GM21528 (cell line): ENCODE measurements around the gene BRAT1.

Experiments used
- ATAC-seq: cut with Tn5 transposase; IDR thresholded peaks from one replicate; pipeline ENCODE4 v1.9.1; 2021; ENCODE audit warnings: mild to moderate bottlenecking, moderate library complexity; ENCODE audit not compliant: unreplicated experiment, low FRiP score

The BRAT1 gene

DNA sequence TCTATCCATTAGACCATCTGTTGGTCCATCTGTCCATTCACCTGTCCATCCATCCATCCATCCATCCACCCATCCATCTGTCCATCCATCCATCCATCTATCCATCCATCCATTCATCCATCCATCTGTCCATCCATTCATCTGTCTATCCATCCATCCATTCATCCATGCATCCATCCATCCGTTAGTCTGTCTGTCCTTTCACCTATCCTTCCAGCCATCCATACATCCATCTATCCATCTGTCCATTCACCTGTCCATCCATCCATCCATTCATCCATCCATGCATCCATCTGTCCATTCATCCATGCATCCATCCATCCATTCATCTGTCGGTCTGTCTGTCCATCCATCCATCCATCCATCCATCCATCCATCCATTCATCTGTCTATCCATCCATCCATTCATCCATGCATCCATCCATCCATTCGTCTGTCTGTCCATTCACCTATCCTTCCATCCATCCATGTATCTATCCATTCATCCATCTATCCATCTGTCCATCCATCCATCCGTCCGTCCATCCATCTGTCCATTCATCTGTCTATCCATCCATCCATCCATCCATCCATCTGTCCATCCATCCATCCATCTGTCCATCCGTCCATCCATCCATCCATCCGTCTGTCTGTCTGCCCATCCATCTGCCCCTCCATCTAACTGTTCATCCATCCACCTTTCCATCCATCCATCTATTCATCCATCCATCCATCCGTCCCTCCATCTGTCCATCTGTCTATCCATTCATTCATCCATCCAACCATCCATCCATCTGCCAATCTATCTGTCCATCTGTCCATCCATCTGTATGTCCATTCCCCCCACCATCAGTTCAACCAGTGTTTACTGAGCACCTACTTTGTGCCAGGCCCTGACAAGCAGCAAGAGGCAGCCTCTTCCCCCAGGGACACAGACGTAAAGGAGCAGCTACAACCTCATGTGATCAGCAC is 40.6 kb downstream of the BRAT1 start:
- no peak for ATAC-seq

DNA sequence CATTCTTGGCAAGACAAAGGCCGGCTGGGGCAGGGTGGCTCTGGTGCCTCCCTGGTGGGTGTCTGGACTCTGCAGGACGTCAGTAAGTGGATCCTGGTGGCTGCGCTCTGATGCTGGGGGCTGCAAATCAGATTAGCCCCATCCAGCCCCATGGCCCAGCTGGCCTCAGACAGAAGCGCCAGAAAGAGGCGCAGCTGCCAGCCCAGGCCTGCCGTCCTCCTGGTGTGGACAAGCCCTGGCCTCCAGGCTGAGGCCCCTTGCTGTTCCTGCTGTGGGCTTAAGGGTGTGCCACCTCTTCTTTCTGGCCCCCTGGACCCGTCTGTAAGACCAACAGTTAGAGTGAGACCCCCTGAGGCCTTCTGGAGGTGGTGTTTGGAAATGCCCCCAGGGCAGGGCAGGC is 41.6 kb downstream of the BRAT1 start:
- ATAC-seq = no peak

DNA sequence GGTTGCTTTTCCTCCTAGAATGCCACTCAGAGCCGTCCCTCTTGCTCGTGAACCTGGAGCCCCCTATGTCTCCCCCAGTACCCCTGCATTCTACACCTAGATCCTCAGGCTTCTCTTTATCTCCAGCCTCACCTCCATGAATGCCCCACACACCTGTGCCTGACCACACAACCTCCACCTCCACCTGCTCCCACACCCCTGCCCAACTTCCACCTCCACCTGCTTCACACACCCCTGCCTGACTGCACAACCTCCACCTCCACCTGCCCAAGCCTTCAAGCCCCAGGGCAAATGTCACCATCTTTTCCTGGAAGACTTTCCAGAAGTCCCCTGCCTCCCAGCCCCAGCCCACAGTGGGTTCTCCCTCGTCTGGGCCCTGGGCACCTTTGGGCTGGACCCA is 42.6 kb downstream of the BRAT1 start:
- no peak for ATAC-seq

DNA sequence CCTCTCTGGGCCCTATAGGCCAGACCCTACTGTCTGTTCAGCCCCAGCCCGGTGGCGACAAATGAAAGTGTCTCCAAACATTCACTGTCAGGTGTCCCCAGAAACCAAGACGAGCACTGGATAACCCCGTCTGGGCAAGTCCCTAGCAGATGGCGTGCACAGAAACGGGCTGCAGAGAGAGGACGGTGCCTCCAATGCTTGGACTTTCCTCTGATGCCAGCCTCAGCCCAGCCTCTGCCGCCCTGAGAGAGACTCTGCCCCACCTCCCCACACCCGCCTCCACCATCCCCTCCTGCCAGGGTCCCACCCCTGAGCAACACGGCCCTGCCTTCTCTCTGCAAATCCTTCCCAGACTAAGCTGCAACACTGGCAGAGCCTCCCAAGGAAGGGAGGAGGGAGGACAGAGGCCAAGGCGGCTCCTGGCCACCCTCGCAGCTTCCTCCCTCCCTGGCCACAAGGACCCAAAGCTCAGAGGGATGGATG is 43.1 kb downstream of the BRAT1 start:
- no peak for ATAC-seq

DNA sequence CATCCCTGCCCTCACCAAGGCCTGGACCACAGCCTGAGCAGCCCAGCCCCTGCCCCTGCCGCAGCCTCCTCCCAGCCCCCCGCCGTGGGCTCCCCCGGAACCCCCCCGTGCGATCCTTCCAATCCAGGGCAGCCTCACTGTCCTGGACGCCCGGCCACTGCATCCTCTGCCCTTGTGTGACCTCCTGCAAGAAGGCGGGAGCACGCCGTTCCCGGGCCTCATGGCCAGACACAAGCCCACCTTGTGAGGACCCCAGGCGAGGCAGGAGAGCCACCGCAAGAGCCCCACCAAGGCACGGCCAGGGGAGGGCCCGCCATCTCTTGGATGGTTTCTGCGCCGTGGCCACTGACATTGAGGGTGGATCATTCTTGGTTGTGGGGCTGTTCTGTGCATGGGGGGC is 43.6 kb downstream of the BRAT1 start:
- ATAC-seq = no peak

DNA sequence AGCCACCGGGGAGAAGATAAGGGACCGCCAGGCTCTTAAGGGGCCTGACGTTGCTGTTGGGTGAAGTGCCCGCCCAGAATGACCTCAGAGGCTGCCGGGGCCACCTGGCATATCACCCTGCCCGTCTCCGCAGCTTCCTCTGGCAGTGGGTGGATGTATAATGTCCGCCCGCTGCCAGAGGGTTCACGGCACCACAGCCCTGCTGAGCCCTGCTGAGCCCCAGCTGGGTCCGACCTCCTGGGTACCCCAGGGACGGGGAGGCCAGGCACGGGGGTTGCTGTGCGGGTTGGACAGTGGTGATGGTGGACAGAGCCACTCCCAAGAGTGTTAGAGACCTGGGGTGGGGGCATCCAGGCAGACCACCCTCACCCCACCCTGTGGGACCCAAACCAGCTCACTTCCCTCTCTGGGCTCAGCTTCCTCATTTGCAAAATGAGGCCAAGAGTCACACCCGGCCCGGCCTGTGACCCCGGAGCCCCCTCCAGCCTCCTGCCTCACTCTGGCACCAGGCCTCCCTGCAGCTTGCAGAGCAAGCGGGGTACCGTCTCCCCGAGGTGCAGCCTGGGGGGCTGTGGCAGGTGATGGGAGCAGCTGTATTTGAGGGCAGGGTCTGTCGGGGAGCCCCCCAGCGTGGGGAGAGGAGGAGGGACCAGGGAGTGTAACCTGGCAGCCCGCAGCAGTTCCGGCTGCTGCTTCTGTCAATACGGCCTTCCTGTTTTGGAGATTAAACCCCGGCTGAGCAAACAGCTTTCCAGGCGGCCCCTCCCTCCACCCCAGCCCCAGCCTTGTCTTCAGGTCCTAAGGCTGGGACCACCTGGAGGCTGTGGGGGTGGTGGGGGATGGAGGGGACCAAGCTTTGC is 44.2 kb downstream of the BRAT1 start:
- ATAC-seq = no peak

DNA sequence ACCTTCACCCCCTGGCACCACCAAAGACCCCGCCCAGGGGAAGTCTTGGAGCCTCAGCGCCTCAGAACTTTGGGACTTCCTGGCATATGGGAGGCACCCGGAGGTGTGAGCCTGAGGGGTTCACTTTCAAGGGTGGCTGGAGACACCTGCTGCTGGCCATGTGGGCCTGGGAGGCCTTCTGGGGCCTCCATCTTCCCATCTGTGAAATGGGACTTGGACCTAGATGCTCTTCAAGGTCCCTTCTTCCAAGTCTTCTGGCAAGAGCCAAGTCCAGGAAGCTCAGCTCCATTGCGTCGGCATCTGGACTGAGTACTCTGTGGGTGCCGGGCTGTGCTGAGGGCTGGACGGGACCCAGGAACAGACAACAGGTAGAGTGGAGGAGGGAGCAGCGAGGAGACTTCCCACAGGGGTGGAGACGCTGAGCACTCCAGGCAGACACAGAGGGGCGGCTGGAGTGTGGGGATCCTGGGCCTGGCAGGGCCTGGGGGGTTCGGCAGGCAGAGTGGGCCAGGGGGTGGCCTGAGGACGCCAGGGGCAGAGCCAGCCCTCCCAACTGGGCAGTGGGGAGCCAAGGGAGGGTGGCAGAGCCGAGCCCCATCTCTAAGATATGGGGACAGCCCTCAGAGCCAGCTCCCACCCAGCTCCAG is 45.1 kb downstream of the BRAT1 start:
- ATAC-seq = no peak

DNA sequence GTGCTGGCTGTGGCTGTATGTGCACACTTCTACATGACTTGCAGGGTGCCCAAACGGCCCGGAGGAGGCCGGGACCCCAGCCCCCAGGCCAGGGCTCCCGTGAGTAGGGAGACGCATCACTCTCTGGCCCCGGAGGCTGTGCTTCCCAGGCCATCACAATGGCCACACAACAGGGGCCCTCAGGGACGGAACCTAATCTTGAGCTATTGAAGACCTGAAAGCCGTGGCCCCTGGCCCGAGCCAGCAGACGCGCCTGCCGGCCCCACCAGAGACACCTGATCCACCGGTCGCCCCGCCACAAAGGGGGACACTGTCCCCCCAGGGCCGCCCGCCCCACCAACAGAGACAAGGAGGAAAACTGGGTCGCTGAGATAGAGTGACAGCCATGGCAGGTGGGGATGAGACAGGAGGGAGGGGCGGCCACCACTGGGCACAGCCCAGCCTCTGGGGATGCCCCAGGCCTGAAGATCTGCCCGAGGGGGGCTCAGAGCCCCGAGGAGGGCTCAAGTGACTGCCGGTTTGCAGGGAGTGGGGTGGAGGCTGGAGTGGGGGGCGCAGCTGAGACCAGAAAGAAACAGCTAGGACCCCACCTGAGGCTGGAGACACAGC is 45.9 kb downstream of the BRAT1 start:
- no peak for ATAC-seq

DNA sequence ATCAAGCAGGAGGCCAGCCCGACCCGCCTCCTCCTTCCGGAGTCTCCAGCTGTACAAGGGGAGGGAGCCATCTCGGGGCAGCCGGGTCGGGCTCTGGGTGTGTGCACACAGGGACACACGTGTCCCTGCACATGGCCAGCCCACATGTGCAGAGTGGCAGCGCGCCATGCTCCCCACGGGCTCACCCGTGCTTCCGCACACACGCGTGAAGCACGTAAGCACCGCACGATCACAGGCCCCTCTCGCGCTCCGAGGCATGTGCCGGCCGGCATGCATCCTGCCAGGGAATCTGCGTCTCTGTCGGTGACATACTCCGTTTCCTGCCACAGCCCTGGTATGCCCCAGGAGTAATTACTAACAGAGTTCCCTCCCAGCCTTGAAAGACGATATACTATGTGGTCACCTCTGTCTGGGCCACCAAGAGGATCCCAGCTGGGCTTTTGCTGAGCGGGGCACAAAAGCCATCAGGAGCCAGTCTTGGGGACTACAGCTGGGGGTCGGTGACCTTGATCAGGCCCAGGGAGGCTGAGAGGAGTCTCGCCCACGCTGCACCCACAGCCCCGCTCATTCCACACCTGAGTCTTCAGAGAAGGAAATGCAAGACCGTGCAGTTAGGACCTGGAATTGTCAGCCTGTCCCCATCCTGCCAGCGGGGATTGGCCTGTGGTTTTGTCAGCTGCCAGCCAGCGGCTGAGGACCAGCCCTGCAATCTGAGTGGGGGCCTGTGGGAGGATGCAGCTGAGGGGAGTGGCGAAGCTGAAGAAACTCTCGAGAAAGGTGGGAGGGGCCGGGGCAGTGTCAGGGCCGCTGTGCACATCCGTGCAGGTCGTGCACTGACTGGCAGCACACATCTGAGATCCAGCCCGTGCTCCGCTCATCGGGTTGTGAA is 46.8 kb downstream of the BRAT1 start:
- ATAC-seq = no peak

DNA sequence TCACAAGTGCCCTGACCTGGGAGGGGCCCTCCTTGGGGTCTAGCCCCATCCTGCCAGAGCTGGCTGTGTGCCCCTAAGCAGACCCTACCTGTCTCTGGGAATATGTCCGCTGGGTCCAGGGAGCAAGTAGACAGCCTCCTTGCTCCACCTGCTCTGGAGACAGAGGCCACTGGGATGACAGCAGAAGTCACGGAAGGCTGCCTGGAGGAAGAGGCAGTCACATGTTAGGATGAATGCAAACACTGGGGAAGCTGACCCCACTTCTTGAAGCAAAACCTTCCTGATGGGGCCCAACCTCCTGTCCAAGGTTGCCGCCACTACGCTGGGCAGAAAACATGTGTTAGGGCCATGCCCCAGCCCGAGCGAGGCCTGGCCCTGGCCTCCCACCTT is 47.4 kb downstream of the BRAT1 start:
- ATAC-seq = no peak

DNA sequence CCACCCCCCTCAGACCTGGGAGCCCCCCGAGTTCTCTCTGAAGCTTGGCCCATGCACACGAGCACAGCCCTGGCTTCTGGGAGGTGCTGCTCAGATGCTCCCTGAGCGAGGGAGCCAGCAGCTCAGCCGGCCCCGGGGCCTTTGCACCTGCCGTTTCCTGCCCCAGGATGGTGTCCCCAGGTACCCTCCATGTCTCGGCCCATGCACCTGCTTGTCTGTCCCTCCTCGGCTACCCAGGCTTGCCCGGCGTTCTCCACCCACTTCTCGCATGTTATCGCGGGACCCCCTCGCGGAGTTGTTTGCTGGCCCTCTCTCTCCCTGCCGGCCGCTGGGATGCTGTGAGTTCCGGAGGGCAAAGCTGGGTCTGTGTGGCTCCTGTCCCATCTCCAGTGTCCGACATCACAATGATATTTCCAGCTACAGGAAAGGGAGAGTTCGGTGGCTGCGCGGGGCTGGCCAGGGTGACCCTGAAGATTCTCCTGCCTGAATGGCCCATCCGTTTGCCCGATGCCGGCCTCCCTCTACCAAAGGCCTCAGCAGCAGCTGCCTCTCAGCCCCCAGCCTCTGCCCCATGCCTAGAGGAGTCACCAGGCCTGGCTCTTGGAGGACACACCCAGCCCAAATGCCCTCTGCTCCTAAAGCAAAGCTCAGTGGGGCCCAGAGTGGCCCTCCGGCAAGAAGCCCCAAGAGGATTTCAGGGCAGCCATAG is 48.0 kb downstream of the BRAT1 start:
- ATAC-seq = no peak

DNA sequence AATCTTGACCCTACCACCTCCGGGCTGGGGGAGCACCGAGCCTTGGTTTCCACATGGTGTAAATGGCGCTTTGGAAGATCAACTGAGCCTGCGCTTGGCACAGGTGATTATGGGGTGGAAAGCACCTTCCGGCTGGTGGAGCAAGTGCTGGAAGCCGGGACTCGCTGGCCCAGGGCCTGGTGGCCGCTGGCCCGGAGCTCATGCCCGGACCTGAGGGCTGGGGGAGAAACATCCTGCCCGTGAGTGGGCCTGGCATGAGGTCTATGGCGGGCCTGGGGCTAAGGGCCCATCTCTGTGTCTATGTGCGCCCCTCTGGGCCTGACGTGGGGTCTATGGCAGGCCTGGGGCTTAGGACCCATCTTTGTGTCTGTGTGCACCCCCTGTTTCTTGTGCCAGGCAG is 49.9 kb downstream of the BRAT1 start:
- no peak for ATAC-seq

DNA sequence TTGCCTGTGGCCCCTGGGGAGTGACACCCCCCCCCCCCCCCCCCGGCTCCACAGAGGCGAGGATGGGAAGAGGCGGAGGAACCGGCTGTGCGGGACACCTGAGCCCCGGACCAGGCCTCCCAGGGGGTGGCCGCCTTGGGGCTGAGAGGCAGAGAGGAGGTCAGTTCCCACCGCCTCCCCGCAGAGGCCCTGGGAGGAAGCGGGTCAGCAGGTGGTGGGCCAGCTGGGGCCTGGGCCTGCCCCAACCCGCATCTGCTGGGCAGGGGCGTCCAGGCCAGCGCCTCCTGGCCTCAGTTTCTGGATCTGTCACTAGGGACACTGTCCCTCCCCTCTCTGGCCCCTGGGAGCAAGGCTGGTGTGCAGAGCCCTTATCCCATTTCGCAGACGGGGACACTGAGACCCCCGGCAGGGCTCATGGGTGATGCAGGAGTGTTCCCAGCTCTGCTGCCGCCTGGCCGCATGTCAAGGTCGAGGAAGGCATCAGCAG is 50.4 kb downstream of the BRAT1 start:
- no peak for ATAC-seq

DNA sequence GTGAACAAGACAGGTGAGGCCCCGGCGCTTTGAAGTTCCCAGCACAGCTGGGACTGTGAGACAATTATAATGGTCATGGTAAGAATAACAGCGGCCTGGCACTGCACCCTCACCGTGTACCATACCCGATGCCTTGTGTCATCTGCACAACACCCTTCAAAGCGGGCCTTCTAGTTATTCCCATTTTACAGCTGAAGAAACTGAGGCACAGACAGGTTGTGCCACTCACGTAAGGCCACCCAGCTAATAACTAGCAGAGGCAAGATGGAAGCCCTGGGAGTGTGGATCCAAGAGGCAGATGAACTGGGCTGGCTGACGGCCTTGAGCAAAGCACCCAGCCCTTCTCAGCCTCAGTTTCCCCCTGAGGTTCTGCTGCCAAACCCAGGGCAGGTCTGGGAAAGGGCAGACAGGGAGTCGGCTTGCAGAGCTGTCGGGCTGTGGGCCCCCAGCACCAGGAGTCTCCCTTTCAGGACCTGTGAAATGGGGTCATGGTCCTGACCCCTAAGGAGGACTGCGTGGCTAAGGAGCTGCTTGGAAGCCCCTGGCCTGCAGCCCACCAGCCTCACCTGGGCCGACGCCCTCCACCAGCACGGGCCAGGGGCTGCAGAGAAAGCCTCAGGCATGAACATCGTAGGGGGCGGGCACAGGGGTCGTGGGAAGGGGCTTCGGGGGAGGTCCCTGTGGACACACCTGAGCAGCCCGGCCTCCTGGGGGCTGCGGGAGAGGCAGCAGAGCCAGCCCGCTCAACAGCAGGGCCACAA is 51.0 kb downstream of the BRAT1 start:
- ATAC-seq = no peak

DNA sequence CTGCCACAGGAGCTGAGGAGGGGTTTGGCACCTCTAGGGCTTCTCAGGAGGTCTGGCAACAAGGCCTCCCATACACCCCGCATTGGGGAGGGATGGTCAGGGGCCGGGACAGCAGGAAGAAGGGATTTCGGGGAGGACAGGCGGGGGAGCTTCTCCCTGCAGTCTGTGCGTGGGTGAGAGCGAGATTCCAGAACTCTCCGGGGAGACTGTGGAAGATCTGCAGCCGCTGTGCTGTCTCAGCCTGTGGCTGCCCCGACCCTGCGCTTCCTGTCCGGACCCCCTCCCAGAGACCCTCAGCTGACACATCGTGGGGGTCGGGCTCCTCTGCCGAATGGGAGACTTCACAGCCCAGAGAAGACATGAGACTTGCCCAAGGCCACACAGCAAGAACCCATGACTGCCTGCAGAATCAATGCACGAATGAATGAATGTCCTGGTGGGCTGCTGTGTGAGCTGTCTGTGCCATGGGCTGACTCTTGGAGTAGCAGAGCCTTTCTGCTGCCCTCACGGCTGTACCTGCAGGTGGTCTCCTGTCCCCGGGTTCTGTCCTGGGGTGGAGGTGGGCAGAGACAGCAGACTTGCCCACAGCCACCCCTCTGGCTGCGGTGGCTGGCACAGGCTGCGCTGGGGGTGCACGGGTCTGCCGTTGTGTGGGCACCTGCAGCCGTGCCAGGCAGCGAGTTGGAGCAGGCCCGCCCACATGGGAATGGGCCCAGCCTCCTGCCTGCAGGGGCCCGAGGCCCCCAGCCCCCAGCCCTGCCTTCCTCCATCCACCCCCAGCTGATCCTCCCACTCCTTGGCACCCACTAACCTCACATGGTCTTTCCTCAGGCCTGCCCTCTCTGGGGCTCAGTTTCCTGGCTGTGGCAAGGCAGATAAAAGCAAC is 52.0 kb downstream of the BRAT1 start:
- ATAC-seq = no peak

DNA sequence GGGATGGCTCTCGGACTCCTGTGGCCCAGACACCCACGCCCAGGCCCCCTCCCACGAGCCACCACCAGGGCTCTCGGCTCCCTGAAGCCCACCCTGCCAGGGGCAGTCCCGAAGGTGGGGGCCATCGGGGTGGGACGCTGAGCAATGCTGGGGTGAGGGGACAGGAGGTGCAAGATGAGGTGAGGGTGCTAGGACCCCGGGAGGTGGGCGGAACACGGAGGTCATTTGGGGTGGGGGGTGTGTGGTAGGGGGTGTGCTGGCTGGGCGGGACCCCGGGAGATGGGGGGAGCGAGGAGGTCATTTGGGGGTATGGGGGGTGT is 52.7 kb downstream of the BRAT1 start:
- ATAC-seq = no peak

DNA sequence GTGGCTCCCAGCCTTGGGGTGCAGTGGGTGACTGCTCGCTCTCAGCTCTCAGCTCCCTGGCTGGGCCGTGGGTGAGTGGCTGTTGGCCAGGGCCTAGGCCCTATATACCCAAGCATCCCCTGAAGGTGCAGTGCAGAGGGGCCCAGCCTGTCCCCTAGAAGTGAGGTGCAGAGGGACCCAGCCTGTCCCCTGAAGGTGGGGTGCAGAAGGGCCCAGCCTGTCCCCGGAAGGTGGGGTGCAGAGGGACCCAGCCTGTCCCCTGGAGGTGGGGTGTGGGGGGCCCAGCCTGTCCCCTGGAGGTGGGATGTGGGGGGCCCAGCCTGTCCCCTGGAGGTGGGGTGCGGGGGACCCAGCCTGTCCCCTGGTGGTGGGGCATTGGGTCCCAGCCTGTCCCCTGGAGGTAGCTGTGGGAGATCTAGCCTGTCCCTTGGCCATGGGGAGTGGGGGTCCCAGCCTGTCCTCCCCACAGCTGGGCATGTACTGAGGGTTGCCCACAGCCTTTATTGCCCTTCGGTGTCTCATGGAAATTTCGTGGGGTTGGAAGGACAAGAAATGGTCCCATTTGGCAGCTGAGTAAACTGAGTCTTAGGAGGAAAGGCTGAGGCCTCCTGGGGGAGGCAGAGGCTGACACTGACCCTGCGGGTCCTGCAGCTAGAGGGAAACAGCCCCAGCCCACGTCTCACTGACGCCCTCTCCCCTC is 53.2 kb downstream of the BRAT1 start:
- ATAC-seq = no peak
